Aorta (tissue), 5 donors: ENCODE results near the gene PEX5L. TPM values are rescaled to one million over a fixed set of nuclear protein-coding genes. Genes with fewer than 3 reads are reported as not detected.

Source experiments
- ATAC-seq: fragments of 200-7000 bp; cut with Tn5 transposase; one replicate; pipeline ENCODE4 v1.9.1; 2022; ENCODE audit warnings: moderate library complexity; ENCODE audit not compliant: low FRiP score
- DNase-seq, 2 donors: peaks; one replicate each; pipeline ENCODE4 v3.0.0-alpha.2; 2020
- H3K27ac ChIP-seq, 2 donors: one replicate each; pipeline ENCODE4 v1.5.1; 2013; ENCODE audit warnings: low read length in 2 of 2, mild to moderate bottlenecking in 2 of 2, moderate library complexity in 2 of 2, control low read depth in 1 of 2, inconsistent platforms in 1 of 2, low read depth in 1 of 2
- H3K27me3 ChIP-seq, 2 donors: one replicate each; pipeline ENCODE4 v1.6.1; 2013; ENCODE audit warnings: control low read depth in 1 of 2, low read length in 1 of 2, mild to moderate bottlenecking in 1 of 2, moderate library complexity in 1 of 2; ENCODE audit not compliant: insufficient read depth in 2 of 2, control insufficient read depth in 1 of 2
- H3K36me3 ChIP-seq, 2 donors: one replicate each; pipeline ENCODE4 v1.6.1; 2013; ENCODE audit warnings: control low read depth in 1 of 2, low read length in 1 of 2, mild to moderate bottlenecking in 1 of 2; ENCODE audit not compliant: insufficient read depth in 2 of 2, control insufficient read depth in 1 of 2
- H3K4me1 ChIP-seq, 2 donors: one replicate each; pipeline ENCODE4 v1.6.1; 2013; ENCODE audit warnings: low read length in 2 of 2, control low read depth in 1 of 2, mild to moderate bottlenecking in 1 of 2, moderate library complexity in 1 of 2; ENCODE audit not compliant: insufficient read depth in 2 of 2, control insufficient read depth in 1 of 2
- H3K4me3 ChIP-seq, 2 donors: one replicate each; pipeline ENCODE4 v1.5.1; 2013; ENCODE audit warnings: low read length in 2 of 2, control low read depth in 1 of 2, mild to moderate bottlenecking in 1 of 2
- H3K9me3 ChIP-seq: one replicate; pipeline ENCODE4 v1.6.1; 2013; ENCODE audit warnings: mild to moderate bottlenecking, low read length; ENCODE audit not compliant: control insufficient read depth
- WGBS, 2 donors: extraction: QIAGEN DNeasy Blood & Tissue Kit; methylation state at CpG; one replicate each; pipeline ENCODE4 v1.1.7; 2013; 5-methylcytosine and 5-hydroxymethylcytosine counted together
- intact Hi-C, 2 donors: fragments of 100-400 bp; cut with DNase I; formaldehyde crosslinking; loops; one replicate each; pipeline versions ENCODE4 v1.14.2 to v1.15.0; 2022
- polyA plus RNA-seq, 2 donors: library from polyadenylated mRNA; stranded (reverse); fragments of 200-250 nt; gene quantifications; one replicate each; pipeline ENCODE4 v1.2.3, GENCODE V29; 2013
- total RNA-seq, 2 donors: library from RNA; stranded (reverse); fragmentation: NEBNext Ultra II Directional; extraction: Animal tissue kit (Norgen Biotek cat#: 25700); gene quantifications; one replicate each; pipeline ENCODE4 v1.2.1, GENCODE V29; 2021
- donor health status: healthy with polysubstance abuse.
- donor health status: Bipolar disorder and iron deficiency.
- donor health status: DM: no; HTN: no; CAD: no.
- donor health status: DM: no; HTN: no; CAD: no.
- donor health status: DM: yes; HTN: yes; CAD: no.

PEX5L gene
- total and polyA plus RNA-seq, 4 donors = 0.24 TPM; not detected in 3

GRCh38 chr3:179957264-179957845 is 79.4 kb downstream of the PEX5L start:
- Histone ChIP-seq H3K27ac (no peak overlapping the region), H3K36me3 (no peaks in the 10 kb centered on the region), H3K9me3 (peaks cover 1% of the 10 kb centered on the region), H3K27me3 (no peaks in the 10 kb centered on the region), H3K4me3 (no peak overlapping the region), H3K4me1 (no peaks in the 10 kb centered on the region)
- no peak for ATAC-seq
- intact Hi-C loops = no loop called here
- WGBS, 2 donors = 38 to 75% methylated on average over 2 of the region's 2 CpGs
- DNase-seq = no peak

- H3K4me1 ChIP-seq = no peaks in the 10 kb centered on the region
- no peaks in the 10 kb centered on the region for H3K36me3 ChIP-seq
- DNase-seq (no peak), ATAC-seq (no peak)
- WGBS, 2 donors = 87 to 89% methylated on average over 7 of the region's 7 CpGs
- no peak overlapping the region for H3K27ac ChIP-seq
- intact Hi-C loops = no loop called here
- H3K27me3 ChIP-seq = no peaks in the 10 kb centered on the region
- no peak overlapping the region for H3K4me3 ChIP-seq
- peaks cover 1% of the 10 kb centered on the region for H3K9me3 ChIP-seq
Measured at GRCh38 chr3:179956416-179956830, 80.3 kb downstream of the PEX5L start.

GRCh38 chr3:179955809-179956208 is 80.9 kb downstream of the PEX5L start:
- no peak overlapping the region for H3K4me3 ChIP-seq
- H3K9me3 ChIP-seq = peaks cover 1% of the 10 kb centered on the region
- no peaks in the 10 kb centered on the region for H3K27me3 ChIP-seq
- intact Hi-C loops = no loop called here
- no peak for ATAC-seq
- no peak overlapping the region for H3K27ac ChIP-seq
- H3K4me1 ChIP-seq = no peaks in the 10 kb centered on the region
- no peak for DNase-seq
- 39% methylated on average over 3 of the region's 3 CpGs for WGBS, 2 donors
- no peaks in the 10 kb centered on the region for H3K36me3 ChIP-seq

GRCh38 chr3:179955286-179955685 is 81.5 kb downstream of the PEX5L start:
- Histone ChIP-seq H3K36me3 (no peaks in the 10 kb centered on the region), H3K4me3 (no peak overlapping the region), H3K4me1 (no peaks in the 10 kb centered on the region), H3K9me3 (peaks cover 1% of the 10 kb centered on the region), H3K27me3 (no peaks in the 10 kb centered on the region), H3K27ac (no peak overlapping the region)
- intact Hi-C loops = no loop called here
- ATAC-seq (no peak), DNase-seq (no peak)
- 69 to 76% methylated on average over 5 of the region's 5 CpGs for WGBS, 2 donors

- Histone ChIP-seq H3K36me3 (no peaks in the 10 kb centered on the region), H3K4me1 (no peaks in the 10 kb centered on the region), H3K27me3 (no peaks in the 10 kb centered on the region), H3K9me3 (peaks cover 1% of the 10 kb centered on the region), H3K4me3 (no peak overlapping the region), H3K27ac (no peak overlapping the region)
- 60 to 73% methylated on average over 8 of the region's 8 CpGs for WGBS, 2 donors
- DNase-seq = no peak
- no peak for ATAC-seq
- intact Hi-C loops = no loop called here
Measured at GRCh38 chr3:179953993-179954870, 82.5 kb downstream of the PEX5L start.

GRCh38 chr3:179950840-179951239 is 85.9 kb downstream of the PEX5L start:
- 54 to 56% methylated on average over 5 of the region's 5 CpGs for WGBS, 2 donors
- Histone ChIP-seq H3K4me1 (no peaks in the 10 kb centered on the region), H3K4me3 (no peak overlapping the region), H3K27ac (no peak overlapping the region), H3K27me3 (no peaks in the 10 kb centered on the region), H3K36me3 (no peaks in the 10 kb centered on the region), H3K9me3 (peaks cover 1% of the 10 kb centered on the region)
- intact Hi-C loops = no loop called here
- ATAC-seq = no peak
- no peak for DNase-seq

- ATAC-seq = no peak
- H3K4me3 ChIP-seq = no peak overlapping the region
- WGBS, 2 donors = 83 to 86% methylated on average over 2 of the region's 2 CpGs
Measured at GRCh38 chr3:179949869-179950268, 86.9 kb downstream of the PEX5L start.

GRCh38 chr3:179949412-179949811 is 87.3 kb downstream of the PEX5L start:
- Histone ChIP-seq H3K27me3 (no peaks in the 10 kb centered on the region), H3K4me1 (no peaks in the 10 kb centered on the region), H3K36me3 (no peaks in the 10 kb centered on the region), H3K27ac (no peak overlapping the region), H3K4me3 (no peak overlapping the region), H3K9me3 (peaks cover 1% of the 10 kb centered on the region)
- intact Hi-C loops = no loop called here
- WGBS, 2 donors = 18 to 21% methylated on average over 1 of the region's 1 CpG
- no peak for DNase-seq
- ATAC-seq = no peak

More at GRCh38 chr3:179949869-179950268, 86.9 kb downstream of the PEX5L start:
- Histone ChIP-seq H3K27me3 (no peaks in the 10 kb centered on the region), H3K27ac (no peak overlapping the region), H3K9me3 (peaks cover 1% of the 10 kb centered on the region), H3K36me3 (no peaks in the 10 kb centered on the region), H3K4me1 (no peaks in the 10 kb centered on the region)
- DNase-seq = no peak
- intact Hi-C loops = no loop called here

- DNase-seq = no peak
- WGBS, 2 donors = 30 to 36% methylated on average over 7 of the region's 7 CpGs
- H3K36me3 ChIP-seq = no peaks in the 10 kb centered on the region
- intact Hi-C loops = no loop called here
- no peaks in the 10 kb centered on the region for H3K27me3 ChIP-seq
- no peak overlapping the region for H3K27ac ChIP-seq
- H3K4me1 ChIP-seq = no peaks in the 10 kb centered on the region
- no peak overlapping the region for H3K4me3 ChIP-seq
- ATAC-seq = no peak
- H3K9me3 ChIP-seq = peaks cover 1% of the 10 kb centered on the region
Measured at GRCh38 chr3:179948740-179949139, 88.0 kb downstream of the PEX5L start.
